Activated naive CD4-positive, alpha-beta T cell treated with anti-CD3 and anti-CD28 coated beads for 36 hours (primary cell): ENCODE results near the gene DUSP1. TPM values are rescaled to one million over a fixed set of nuclear protein-coding genes. Genes with fewer than 3 reads are reported as not detected.
"Not testable (repeated sequence)": the region's sequence is repeated elsewhere in the genome, so short reads cannot be mapped to it uniquely, and the experiment has no call there.

ENCODE experiments used
- CTCF ChIA-PET: fragments of 350-600 bp; sonication (Branson Sonifier 250); formaldehyde crosslinking; loops from one replicate; lab custom pipeline; 2021; ENCODE audit warnings: antibody characterized with exemption; lab: Charles Lee
- DNase-seq: peaks from one replicate; pipeline ENCODE4 v3.0.0-alpha.2; 2020
- H3K27ac Mint-ChIP-seq: one replicate; pipeline ENCODE4 v1.8.0; 2021; ENCODE audit warnings: mild to moderate bottlenecking, mixed read lengths
- H3K27me3 Mint-ChIP-seq: one replicate; pipeline ENCODE4 v1.8.0; 2021; ENCODE audit warnings: low read depth, mixed read lengths
- H3K36me3 Mint-ChIP-seq: one replicate; pipeline ENCODE4 v1.8.0; 2021; ENCODE audit warnings: low read depth, mixed read lengths
- H3K4me1 Mint-ChIP-seq: one replicate; pipeline ENCODE4 v1.8.0; 2021; ENCODE audit warnings: low read depth, mixed read lengths
- H3K4me3 Mint-ChIP-seq: one replicate; pipeline ENCODE4 v1.8.0; 2021; ENCODE audit warnings: mild to moderate bottlenecking, moderate library complexity, mixed read lengths
- H3K9me3 Mint-ChIP-seq: one replicate; pipeline ENCODE4 v1.8.0; 2021; ENCODE audit warnings: mixed read lengths
- intact Hi-C: fragments of 100-400 bp; cut with micrococcal nuclease; formaldehyde crosslinking; loops from one replicate; pipeline ENCODE4 v1.15.1; 2023
- total RNA-seq, 2 experiments: library from RNA; stranded (reverse); gene quantifications; one replicate each; pipeline ENCODE4 v1.2.3, GENCODE V29; 2021

The DUSP1 gene
- total RNA-seq, 2 experiments from 2014 or later, result 7.0 to 7.3 TPM

DNA sequence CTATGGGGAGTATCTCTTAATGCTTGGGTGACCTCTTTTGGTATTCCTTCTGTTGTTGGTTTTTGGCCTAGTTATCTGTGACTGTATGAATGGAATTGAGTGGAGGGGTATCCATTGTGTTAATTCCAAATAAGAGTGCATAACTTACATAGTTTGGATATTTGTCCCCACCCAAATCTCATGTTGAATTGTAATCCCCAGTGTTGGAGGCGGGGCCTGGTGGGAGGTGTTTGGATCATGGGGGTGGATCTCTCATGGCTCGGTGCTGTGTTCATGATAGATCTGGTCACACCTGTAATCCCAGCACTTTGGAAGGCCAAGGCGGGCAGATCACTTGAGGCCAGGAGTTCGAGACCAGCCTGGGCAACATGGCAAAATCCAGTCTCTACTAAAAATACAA is 13.2 kb upstream of the DUSP1 start:
- H3K9me3 Mint-ChIP-seq, H3K4me3 Mint-ChIP-seq, H3K27me3 Mint-ChIP-seq, H3K36me3 Mint-ChIP-seq, H3K27ac Mint-ChIP-seq, intact Hi-C loops, DNase-seq: not testable (repeated sequence)
- CTCF ChIA-PET, result interaction anchor here (0.6 to 0.9 kb wide), 3 partner anchors 14 to 88 kb away, joined by 3 to 4 read pairs (median 4); no protein-coding TSS in a partner anchor
- H3K4me1 Mint-ChIP-seq, result peaks cover 12% of the 10 kb centered on the region

DNA sequence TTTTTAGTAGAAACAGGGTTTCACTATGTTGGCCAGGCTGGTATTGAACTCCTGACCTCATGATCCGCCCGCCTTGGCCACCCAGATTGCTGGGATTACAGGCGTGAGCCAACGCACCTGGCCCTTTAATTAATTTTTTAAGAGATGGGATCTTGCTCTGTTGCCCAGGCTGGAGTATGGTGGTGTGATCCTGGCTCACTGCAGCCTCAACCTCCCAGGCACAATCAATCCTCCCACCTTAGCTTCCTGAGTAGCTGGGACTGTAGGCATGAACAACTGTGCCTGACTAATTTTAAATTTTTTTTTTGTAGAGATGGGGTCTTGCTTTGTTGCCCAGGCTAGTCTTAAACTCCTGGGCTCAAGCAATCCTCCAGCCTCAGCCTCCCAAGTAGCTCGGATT is 12.3 kb upstream of the DUSP1 start:
- H3K4me3 Mint-ChIP-seq, H3K27ac Mint-ChIP-seq, H3K9me3 Mint-ChIP-seq, DNase-seq, H3K36me3 Mint-ChIP-seq, H3K27me3 Mint-ChIP-seq, intact Hi-C loops: not testable (repeated sequence)
- peaks cover 16% of the 10 kb centered on the region for H3K4me1 Mint-ChIP-seq
- CTCF ChIA-PET, result interaction anchor here (0.9 kb wide), 1 partner anchor 69 kb away, joined by 4 read pairs; no protein-coding TSS in a partner anchor

DNA sequence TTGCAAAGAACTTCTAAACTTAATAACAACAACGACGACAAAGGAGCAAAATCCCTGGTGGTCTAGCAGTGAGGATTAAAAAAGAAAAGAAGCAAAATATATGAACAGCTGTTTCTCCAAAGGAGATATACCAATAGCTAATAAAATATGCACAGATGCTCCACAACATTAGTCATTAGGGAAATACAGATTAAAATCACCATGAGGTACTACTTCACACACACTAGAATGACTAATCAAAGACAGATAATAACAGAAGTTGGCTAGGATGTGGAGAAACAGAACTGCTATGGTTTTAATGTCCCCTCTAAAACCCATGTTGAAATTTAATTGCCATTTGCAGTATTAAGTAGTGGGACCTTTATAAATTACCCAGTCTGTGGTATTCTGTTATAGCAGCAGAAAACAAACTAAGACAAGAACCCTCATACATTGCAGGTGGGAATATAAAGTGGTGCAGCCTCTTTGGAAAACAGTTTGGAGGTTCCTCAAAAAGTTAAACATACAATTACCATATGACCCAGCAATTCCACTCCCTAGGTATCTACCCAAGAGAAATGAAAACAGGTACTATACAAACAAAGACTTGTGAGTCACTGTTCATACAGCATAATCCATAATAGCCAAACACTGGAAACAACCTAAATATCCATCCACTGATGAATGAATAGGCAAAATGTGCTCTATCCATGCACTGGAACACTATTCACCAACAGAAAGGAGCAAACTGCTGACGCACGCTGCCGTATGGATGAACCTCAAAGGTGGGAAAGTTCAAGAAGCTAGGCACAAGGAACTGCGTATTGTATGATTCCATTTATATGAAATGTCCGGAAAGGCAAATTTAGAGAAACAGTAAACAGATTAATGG is 11.4 kb upstream of the DUSP1 start:
- intact Hi-C loops, result no loop called here
- no peaks in the 10 kb centered on the region for H3K36me3 Mint-ChIP-seq
- H3K27me3 Mint-ChIP-seq, result no peaks in the 10 kb centered on the region
- no peak for DNase-seq
- no peaks in the 10 kb centered on the region for H3K9me3 Mint-ChIP-seq
- CTCF ChIA-PET, result interaction anchor here (0.8 kb wide), 1 partner anchor 25 kb away, joined by 3 read pairs; no protein-coding TSS in a partner anchor
- H3K4me1 Mint-ChIP-seq, result peaks cover 25% of the 10 kb centered on the region
- H3K27ac Mint-ChIP-seq, result no peak overlapping the region
- no peak overlapping the region for H3K4me3 Mint-ChIP-seq

DNA sequence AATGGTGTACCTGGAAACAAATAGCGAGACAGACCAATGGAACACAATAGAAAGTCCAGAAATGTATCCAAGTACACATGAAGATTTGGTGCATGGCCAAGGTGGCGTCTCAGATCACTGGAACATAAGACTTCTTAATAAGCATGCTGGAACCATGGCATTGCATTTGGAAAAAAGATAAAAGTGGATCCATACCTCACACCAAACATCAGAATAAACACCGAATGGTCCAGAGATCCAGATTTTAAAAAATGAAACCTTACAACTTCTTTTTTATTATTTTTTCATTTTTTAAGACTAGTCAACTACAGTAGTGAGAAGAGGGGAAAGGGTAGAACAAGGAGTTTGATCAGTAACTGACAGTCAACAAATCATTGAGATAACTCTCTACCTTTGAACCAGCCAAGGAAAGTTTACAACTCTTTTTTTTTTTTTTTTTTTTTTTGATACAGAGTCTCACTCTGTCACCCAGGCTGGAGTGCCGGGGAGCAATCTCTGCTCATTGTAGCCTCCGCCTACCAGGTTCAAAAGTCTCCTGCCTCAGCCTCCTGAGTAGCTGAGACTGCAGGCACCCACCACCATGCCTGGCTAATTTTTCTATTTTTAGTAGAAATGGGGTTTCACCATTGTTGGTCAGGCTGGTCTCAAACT is 8.8 kb upstream of the DUSP1 start:
- no peaks in the 10 kb centered on the region for H3K9me3 Mint-ChIP-seq
- no peak overlapping the region for H3K4me3 Mint-ChIP-seq
- no peak overlapping the region for H3K27ac Mint-ChIP-seq
- no peak for DNase-seq
- no peaks in the 10 kb centered on the region for H3K27me3 Mint-ChIP-seq
- CTCF ChIA-PET, result interaction anchor here (0.7 kb wide), 1 partner anchor 67 kb away, joined by 3 read pairs; no protein-coding TSS in a partner anchor
- peaks cover 39% of the 10 kb centered on the region for H3K4me1 Mint-ChIP-seq
- H3K36me3 Mint-ChIP-seq, result no peaks in the 10 kb centered on the region
- intact Hi-C loops, result loop anchor here (10.0 kb wide), 1 partner anchor 1105 kb away; the partner anchor contains the start of gene CPEB4

DNA sequence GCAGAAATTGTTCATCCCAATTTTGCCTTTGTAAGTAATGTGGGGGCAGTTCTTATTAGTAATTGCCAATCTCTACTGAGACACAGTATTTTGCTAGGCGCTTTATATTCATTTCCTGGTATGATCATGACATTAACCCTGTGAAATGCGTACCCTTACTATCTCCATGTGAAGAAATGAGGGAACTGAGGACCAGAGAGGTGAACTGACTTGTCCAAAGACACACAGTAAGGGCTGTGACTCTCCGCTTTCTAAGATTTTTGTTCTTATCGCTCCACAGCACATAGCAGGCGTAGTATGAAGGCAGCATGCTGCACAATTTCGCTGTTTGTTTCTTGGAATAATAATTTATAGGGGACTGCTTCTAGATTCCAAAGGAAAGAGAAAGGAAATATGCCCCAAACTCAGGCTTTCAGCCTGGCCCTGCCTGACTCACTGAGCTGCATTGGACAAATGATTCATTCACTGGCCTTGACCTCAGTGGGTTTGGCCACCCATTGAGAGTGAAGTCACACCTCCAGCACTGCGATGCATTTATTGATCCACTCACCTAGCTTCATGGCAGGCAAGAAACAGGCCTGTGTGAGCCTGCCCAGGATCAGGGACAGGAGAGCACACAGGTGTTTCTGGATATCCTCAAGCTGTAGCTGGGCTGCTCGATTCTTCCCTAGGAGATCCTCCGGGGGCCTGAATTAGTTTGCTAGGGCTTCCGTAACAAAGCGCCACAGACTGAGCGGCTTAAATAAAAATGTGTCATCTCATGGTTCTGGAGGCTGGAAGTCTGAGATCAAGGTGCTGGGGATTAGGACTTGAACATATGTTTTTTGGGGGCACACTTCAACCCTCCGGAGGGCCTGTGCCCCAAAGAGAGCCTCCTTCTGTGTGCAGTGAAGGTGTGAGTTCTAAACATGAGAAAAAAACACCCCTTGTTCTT is 7.2 kb upstream of the DUSP1 start:
- Mint-ChIP-seq H3K27me3 (no peaks in the 10 kb centered on the region), H3K4me3 (no peak overlapping the region), H3K9me3 (no peaks in the 10 kb centered on the region), H3K36me3 (no peaks in the 10 kb centered on the region), H3K4me1 (peaks cover 55% of the 10 kb centered on the region), H3K27ac (peak overlapping the region; percentile 77)
- intact Hi-C loops, result loop anchor here (1.0 to 10.0 kb wide), 5 partner anchors 13 to 1107 kb away; partner anchors contain the start of gene CPEB4
- CTCF ChIA-PET, result interaction anchor here (0.6 to 2.0 kb wide), 3 partner anchors 62 to 167 kb away, joined by 3 to 9 read pairs (median 6); no protein-coding TSS in a partner anchor
- no peak for DNase-seq

DNA sequence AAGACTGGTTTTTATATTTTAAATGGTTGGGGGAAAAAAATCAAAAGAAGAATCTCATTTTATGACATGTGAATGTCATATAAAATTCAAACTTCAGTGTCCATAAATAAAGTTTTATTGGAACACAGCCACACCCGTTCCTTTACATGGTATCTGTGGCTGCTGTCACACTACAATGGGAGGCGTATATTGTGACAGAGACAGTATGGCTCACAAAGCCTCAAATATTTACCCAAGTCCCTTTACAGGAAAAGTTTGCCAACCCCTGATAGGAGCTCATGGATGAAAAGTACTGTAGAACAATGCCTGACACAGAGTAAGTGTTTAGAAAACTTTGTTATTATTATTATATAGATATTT is 5.2 kb upstream of the DUSP1 start:
- Mint-ChIP-seq H3K4me3 (no peak overlapping the region), H3K27ac (no peak overlapping the region), H3K27me3 (no peaks in the 10 kb centered on the region), H3K9me3 (no peaks in the 10 kb centered on the region), H3K4me1 (peaks cover 58% of the 10 kb centered on the region), H3K36me3 (no peaks in the 10 kb centered on the region)
- DNase-seq, result no peak
- intact Hi-C loops, result loop anchor here (2.0 to 10.0 kb wide), 2 partner anchors 601 to 1109 kb away; partner anchors contain the start of gene CPEB4
- CTCF ChIA-PET, result interaction anchor here (0.8 to 2.0 kb wide), 4 partner anchors 17 to 155 kb away, joined by 3 to 9 read pairs (median 3); no protein-coding TSS in a partner anchor

DNA sequence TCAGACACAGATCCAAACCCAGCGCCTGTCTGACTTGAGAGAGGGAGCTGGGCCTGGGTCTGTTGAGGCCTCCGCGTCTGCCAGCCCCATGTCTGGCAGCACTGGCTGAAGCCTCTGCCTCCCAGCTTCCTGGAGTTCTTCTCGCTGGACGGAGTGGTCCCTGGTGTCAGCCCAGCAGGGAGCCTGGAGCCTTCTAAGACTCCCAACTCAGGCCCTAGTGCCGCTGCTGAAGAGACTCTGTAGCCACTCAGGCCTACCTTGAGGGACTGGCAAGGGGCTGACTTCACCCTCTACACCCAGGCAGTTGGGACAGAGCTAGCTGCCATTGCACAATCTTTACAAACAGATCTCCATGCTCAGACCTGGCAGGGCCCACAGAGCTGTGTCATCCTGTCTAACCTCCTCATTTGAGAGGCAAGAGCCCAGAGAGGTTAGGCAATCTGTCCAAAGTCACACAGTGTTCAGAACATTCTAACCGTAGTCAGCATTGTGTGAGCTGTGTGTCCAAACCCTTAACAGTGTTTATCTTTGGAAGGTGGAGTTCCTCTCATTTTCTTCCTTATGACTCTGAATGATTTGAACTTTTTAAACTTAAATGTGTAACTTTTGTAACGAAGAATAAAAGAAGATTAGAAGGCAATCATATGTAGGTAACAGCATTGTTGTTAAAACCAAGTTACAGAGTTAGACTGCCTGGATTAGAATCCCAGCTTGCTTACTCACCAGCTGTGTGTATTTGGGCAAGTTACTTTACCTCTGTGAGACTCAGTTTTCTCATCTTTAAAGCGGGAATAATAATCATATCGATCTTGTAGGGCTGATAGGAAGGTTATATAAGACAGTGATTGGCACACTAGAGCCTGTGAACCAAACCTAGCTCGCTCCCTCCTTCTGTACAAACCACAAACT is 4.6 kb upstream of the DUSP1 start:
- peaks cover 58% of the 10 kb centered on the region for H3K4me1 Mint-ChIP-seq
- CTCF ChIA-PET, result interaction anchor here (0.5 to 2.0 kb wide), 6 partner anchors 11 to 156 kb away, joined by 3 to 9 read pairs (median 3); no protein-coding TSS in a partner anchor
- DNase-seq, result peak; percentile 20
- H3K36me3 Mint-ChIP-seq, result no peaks in the 10 kb centered on the region
- no peaks in the 10 kb centered on the region for H3K9me3 Mint-ChIP-seq
- no peak overlapping the region for H3K27ac Mint-ChIP-seq
- no peak overlapping the region for H3K4me3 Mint-ChIP-seq
- H3K27me3 Mint-ChIP-seq, result no peaks in the 10 kb centered on the region
- intact Hi-C loops, result loop anchor here (2.0 to 10.0 kb wide), 2 partner anchors 601 to 1109 kb away; partner anchors contain the start of gene CPEB4

DNA sequence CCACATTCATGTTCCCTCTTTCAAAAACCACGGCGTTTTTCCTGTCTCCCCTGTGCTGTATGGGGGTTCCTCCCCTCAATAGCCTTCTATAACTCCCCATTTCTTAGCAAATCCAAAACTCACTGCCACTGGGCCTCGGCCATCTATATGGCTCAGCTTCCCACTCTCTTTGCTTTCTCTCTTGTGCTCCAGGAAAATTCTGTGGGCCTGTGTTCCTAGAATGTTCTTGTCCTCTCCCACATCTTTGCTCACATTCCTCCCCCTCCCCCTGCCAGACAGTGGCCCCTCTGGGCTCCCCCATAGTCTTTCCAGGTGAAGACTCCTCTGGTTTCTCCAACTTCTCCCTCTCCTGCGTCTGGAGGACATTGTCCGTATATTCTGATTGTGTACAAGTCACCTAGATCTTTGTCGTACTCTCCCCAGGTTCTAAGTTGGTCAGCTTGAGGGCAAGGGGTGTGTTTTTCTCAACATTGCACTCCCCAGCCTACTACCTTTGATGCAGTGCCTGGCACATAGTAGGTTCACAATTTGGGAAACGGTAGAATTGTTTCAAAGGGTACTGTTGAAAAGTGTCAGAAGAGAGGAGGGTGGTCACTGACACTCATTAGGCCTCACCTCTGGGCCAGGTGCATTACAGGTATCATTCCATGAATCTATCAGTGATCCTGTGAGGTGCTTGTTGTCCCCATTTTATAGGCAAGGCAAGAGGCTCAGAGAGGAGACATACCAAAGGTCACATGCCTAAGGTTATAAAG is 3.7 kb upstream of the DUSP1 start:
- no peaks in the 10 kb centered on the region for H3K27me3 Mint-ChIP-seq
- CTCF ChIA-PET, result interaction anchor here (1.1 kb wide), 1 partner anchor 10 kb away, joined by 3 read pairs; no protein-coding TSS in a partner anchor
- intact Hi-C loops, result loop anchor here (5.0 to 10.0 kb wide), 5 partner anchors 263 to 1110 kb away; partner anchors contain the start of genes BOD1, CPEB4 and STC2
- DNase-seq, result no peak
- no peaks in the 10 kb centered on the region for H3K36me3 Mint-ChIP-seq
- H3K27ac Mint-ChIP-seq, result peak overlapping the region; percentile 20
- H3K4me1 Mint-ChIP-seq, result peaks cover 63% of the 10 kb centered on the region
- H3K9me3 Mint-ChIP-seq, result no peaks in the 10 kb centered on the region
- no peak overlapping the region for H3K4me3 Mint-ChIP-seq

DNA sequence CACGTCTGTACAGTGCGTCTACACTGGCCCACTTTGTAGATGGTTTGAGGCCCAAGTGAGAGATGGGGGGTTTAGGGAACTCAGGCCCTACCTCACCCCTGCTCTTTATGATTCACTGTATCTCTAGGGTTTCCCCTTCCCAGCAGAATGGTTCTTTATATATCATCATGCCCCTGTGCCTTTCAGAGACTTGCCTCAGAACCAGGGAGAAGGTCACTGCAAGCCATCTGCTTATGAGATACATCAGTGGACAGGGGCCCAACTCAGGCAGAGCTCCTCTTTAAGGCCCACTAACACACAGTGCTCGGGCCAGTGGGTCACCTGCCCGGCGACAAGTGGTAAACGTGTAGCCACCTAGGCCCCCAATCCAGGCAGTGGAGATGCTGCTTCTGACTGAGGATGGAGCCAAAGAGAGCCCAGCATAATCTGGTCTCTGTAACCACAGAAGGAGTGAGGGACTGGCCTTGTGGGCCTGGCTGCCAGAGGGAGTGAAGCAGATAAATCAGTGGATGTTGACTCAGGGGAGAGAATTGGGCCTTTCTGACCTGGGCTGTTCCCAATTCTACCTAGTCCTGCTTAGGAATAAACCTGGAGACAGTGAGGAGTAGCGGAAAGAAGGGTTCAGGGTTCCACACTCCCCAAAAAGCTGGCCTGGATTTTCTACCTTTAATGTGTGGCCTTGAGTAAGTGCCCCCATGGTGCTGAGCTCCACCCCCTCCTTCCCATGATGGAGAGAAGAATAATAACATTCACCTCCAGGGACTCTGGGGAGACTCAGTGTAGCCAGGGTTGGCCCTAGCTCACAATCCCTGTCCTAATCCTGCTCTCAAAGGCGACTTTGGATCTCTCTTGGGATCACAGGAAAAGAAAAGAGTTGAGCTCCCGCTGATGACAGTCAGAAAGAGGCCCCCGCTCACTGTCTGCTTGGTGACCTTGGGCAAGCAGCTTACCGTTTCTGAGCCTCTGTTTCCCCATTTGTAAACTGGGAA is 2.8 kb upstream of the DUSP1 start:
- H3K4me1 Mint-ChIP-seq, result peaks cover 72% of the 10 kb centered on the region

More for the DNA sequence above, 2.8 kb upstream of the DUSP1 start:
- Mint-ChIP-seq H3K4me3 (no peak overlapping the region), H3K27me3 (no peaks in the 10 kb centered on the region), H3K27ac (peak overlapping the region; percentile 69), H3K36me3 (peaks cover 8% of the 10 kb centered on the region), H3K9me3 (no peaks in the 10 kb centered on the region)
- CTCF ChIA-PET, result interaction anchor here (1.0 kb wide), 1 partner anchor 57 kb away, joined by 4 read pairs; no protein-coding TSS in a partner anchor
- intact Hi-C loops, result loop anchor here (1.0 to 10.0 kb wide), 8 partner anchors 8 to 1111 kb away; partner anchors contain the start of genes BOD1, CPEB4, ERGIC1 and STC2
- peak; percentile 65 for DNase-seq
